IPS-11a (cell line): Measurements from ENCODE around the gene CYB5B.
A peak's percentile ranks its signal among the peaks of the same experiment; 100 is the strongest.

Experiments
- H3K4me3 ChIP-seq: one replicate; pipeline ENCODE4 v1.5.1; 2013; ENCODE audit warnings: low read depth, low read length, control low read depth

CYB5B gene

GRCh38 chr16:69424053-69424934 is at the start of gene CYB5B:
Gene CYB5B, plus strand, starts transcription at chr16:69424619. Its CDS starts 65 bp downstream, at chr16:69424684.
- peak within 1 kb of the TSS; percentile 91 for H3K4me3 ChIP-seq

DNA sequence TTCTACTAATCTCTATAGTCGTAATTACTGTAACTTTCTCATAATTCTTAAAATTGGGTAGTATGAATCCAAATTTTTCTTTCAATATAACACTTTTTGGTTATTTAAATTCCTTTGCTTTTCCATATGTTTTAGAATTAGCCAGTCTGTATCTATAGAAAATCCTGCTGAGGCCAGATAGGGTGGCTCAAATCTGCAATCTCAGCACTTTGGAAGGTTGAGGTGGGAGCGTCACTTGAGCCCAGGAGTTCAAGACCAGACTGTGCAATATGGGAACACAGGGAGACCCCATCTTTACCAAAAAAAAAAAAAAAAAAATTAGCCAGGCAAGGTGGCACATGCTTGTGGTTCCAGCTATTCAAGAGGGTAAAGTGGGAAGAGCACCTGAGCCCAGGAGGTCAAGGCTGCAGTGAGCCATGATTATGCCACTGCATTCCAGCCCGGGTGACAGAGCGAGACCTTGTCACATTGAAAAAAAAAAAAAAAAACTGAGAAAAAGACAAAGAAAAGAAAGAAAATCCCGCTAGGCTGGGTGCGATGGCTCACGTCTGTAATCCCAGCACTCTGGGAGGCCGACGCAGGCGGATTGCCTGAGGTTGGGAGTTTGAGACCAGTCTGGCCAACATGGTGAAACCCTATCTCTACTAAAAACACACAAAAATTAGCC is 47.9 kb upstream of the CYB5B start:
- no peak overlapping the region for H3K4me3 ChIP-seq

DNA sequence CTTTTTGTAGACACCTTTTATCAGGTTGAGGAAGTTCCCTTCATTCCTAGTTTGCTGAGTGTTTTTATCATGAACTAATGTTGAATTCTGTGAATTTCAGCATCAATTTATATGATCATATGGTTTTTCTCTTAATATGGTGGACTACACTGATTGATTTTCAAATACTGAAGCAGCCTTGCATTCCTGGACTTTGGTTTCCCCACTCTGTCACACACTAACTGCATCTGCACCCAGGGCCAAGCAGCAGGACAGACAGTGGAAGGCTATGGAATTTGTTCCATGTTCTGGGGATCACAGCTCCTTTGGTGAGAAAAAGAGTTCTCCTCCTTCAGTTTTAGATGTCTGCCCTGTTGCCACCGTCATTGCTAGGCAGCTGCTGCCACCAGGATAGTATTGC is 46.4 kb upstream of the CYB5B start:
- no peak overlapping the region for H3K4me3 ChIP-seq

DNA sequence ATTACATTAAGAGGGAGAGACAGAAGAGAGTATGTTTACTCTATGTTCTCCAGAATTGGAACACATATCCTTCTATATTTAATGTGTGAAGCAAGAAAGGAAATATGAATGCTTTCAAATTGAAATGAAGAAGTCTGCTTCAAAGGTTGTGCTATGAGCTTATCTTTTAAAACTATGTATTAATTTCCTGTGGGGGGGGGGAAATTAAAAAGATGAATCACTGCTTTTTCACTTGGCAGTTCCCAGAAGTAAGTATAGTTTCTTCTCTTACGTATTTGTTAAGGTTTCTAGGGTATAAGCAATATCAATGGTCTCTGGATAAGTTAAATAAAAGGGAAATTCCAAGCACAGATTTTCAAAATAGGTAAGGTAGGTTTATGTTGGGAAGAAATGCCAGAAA is 45.7 kb upstream of the CYB5B start:
- no peak overlapping the region for H3K4me3 ChIP-seq

DNA sequence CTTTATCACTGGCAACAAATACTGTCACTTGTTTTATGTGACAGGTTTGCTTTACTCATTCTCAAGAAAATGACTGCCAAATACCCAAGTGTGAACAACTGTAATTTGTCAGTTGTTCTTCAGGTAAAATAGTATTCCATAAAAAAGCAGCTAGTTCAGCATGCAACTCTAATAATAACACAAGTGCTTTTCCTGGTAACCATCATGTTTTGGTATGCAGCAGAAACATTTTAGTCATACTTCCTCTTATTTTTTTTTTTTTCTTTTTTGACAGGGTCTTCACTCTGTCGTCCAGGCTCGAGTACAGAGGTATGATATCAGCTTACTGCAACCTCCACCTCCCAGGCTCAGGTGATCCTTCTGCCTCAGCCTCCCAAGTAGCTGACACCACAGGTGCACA is 43.2 kb upstream of the CYB5B start:
- H3K4me3 ChIP-seq = no peak overlapping the region

GRCh38 chr16:69382421-69382820 is 42.0 kb upstream of the CYB5B start:
- no peak overlapping the region for H3K4me3 ChIP-seq

GRCh38 chr16:69384974-69385373 is 39.4 kb upstream of the CYB5B start:
- H3K4me3 ChIP-seq = peak overlapping the region; percentile 88

DNA sequence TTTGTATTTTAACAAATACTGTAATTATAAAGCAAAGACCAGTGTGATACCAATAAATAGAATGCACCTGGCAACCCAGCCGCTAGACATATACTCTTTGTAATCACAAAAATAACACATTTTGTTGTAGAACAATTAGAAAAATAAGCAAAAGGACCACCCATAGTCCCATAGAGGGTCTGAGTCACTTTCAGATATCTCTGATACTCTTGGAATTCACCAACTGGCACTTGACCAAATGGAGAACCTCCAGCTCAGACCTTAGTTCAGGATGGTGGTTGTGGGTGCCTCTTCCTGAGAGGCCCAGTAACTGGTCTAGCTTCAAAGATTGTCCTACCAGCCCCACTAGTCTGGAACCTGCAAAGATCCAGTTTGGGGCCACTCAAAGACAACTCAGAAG is 37.8 kb upstream of the CYB5B start:
- no peak overlapping the region for H3K4me3 ChIP-seq

GRCh38 chr16:69393898-69394849 is 30.2 kb upstream of the CYB5B start:
- H3K4me3 ChIP-seq = no peak overlapping the region

GRCh38 chr16:69395859-69396186 is 28.6 kb upstream of the CYB5B start:
- no peak overlapping the region for H3K4me3 ChIP-seq

DNA sequence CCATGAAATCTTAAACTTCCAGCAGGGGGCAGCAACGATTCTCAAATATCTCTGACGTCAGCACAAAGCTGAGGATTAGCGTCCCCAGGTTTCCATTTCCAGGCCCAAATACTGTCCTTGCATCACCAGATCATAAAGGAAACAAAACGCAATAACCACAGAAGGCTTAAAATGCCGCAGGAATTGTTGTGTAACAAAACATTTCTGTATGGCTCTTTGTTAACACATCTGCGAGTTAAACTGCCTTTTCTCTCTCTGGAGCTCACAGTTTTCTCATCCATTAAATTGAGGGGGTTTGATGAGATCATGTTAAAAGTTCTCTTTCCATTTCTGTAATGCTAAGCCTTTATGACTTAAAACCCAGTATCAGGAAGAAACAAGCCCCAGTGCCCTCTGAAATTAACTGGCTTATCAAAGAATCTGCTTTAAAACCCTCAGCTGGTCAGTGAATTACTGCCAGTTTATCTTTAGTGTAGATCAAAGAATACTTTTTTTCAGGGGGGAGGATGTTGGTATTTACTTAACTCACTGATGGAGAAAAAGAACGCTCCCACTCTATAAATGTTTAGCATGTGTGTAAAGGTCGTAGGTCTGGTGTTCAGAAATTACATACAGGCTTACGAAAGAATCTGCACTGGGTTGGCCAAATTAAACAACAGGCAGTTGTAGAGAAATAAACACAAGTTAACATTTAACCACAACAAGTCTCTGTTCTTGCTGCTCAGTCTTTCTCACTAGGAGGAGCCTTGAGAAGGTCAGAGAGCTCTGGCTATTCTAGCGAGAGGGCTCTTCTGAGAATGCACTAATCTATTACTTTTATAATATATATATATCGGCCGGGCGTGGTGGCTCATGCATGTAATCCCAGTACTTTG is 28.0 kb upstream of the CYB5B start:
- H3K4me3 ChIP-seq = no peak overlapping the region

- H3K4me3 ChIP-seq = no peak overlapping the region
Observed at GRCh38 chr16:69397821-69398521, 26.4 kb upstream of the CYB5B start.

GRCh38 chr16:69399361-69399760 is 25.1 kb upstream of the CYB5B start:
- no peak overlapping the region for H3K4me3 ChIP-seq

GRCh38 chr16:69402439-69402838 is 22.0 kb upstream of the CYB5B start:
- H3K4me3 ChIP-seq = no peak overlapping the region

DNA sequence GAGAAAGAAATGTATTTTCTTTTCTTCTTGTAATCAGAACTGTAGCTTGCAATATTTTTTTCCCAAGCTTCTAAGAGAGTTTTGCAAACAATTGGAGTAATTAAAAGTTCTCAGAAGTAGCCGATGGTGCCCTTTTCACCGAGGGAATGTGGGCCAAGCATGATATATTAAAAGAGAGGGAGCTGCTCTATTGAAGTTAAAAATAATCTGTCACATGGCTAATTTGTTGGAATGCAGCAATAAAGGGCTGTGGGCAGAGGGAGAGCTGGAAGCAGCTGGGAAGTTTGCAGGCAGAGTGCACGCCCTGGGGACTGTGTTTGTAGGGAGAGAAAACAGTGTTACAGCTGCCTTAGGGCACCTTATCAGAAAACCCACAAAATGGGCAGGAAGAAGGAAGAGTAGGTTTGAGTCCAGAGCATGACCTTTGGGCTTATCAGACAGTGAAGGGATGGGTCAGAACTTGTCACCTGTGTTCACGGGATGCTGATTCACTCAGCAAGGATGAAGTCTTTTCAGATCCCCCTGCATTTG is 20.1 kb upstream of the CYB5B start:
- H3K4me3 ChIP-seq = no peak overlapping the region

GRCh38 chr16:69405326-69405725 is 19.1 kb upstream of the CYB5B start:
- H3K4me3 ChIP-seq = no peak overlapping the region

- H3K4me3 ChIP-seq = no peak overlapping the region
Observed at GRCh38 chr16:69405757-69406156, 18.7 kb upstream of the CYB5B start.

DNA sequence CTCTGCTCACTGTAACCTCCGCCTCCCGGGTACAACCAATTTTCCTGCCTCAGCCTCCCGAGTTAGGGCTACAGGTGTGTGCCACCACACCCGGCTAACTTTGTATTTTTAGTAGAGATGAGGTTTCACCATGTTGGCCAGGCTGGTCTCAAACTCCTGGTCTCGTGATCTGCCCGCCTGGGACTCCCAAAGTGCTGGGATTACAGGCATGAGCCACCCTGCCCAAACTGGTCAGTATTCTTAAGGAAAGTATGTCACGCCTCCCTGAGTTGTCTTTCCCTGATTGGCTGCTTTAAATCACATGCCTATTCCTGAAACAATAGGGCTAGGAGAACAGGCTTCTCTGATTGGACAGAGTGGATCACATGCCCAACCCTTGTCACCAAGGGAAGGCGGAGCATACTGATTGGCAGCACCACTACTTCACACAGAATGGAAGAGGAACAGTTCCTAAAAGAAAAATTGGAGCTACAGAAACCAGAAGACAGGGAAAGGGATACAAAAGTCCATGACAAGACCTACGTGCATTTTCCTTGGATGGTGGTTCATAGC is 17.6 kb upstream of the CYB5B start:
- H3K4me3 ChIP-seq = no peak overlapping the region

- no peak overlapping the region for H3K4me3 ChIP-seq
Observed at GRCh38 chr16:69407702-69408323, 16.6 kb upstream of the CYB5B start.
